Transverse colon (tissue), 4 donors: ENCODE results near the gene MOV10L1. TPM values are rescaled to one million over a fixed set of nuclear protein-coding genes. Genes with fewer than 3 reads are reported as not detected.

Experiments used
- DNase-seq: peaks from one replicate; pipeline ENCODE4 v3.0.0-alpha.2; 2019
- H3K27ac ChIP-seq, 4 donors: fragments of 200-600 bp; sonication (generic); 2 replicates each; pipeline ENCODE4 v1.5.1; 2016 to 2018; ENCODE audit warnings: inconsistent platforms in 4 of 4
- H3K27me3 ChIP-seq: fragments of 200-600 bp; sonication (generic); 2 replicates; pipeline ENCODE4 v1.5.1; 2017; ENCODE audit warnings: inconsistent platforms
- H3K36me3 ChIP-seq, 4 donors: fragments of 200-600 bp; sonication (generic); 2 replicates each; pipeline ENCODE4 v1.5.1; 2017 to 2019; ENCODE audit warnings: inconsistent platforms in 4 of 4
- H3K4me1 ChIP-seq, 4 donors: fragments of 200-600 bp; sonication (generic); 2 replicates each; pipeline ENCODE4 v1.5.1; 2017 to 2020; ENCODE audit warnings: inconsistent platforms in 4 of 4
- H3K4me3 ChIP-seq, 4 donors: fragments of 200-600 bp; sonication (generic); 1 replicate in 1 of 4; 2 replicates in 3 of 4; pipeline versions ENCODE4 v1.5.1 to v1.6.1; 2017 to 2019; ENCODE audit warnings: inconsistent platforms in 4 of 4
- H3K9me3 ChIP-seq, 2 donors: fragments of 200-600 bp; sonication (generic); 2 replicates each; pipeline ENCODE4 v1.5.1; 2017 to 2019; ENCODE audit warnings: inconsistent platforms in 2 of 2
- CTCF ChIP-seq, 5 experiments: fragments of 200-600 bp in 3 of 5; fragments of 450-650 bp in 2 of 5; sonication (generic) in 3 of 5; IDR thresholded peaks; 1 replicate in 2 of 5; 2 replicates in 3 of 5; pipeline ENCODE4 v1.5.1; 2016 to 2017; ENCODE audit warnings: antibody characterized with exemption in 5 of 5, inconsistent platforms in 3 of 5, mild to moderate bottlenecking in 2 of 5, moderate library complexity in 1 of 5
- EP300 ChIP-seq: sonication (generic); formaldehyde crosslinking; IDR thresholded peaks from one replicate; pipeline ENCODE4 v1.6.1; 2017; ENCODE audit warnings: antibody characterized with exemption, low read depth
- POLR2A ChIP-seq: fragments of 450-650 bp; IDR thresholded peaks from one replicate; pipeline ENCODE4 v1.6.1; 2016; ENCODE audit warnings: antibody characterized with exemption, mild to moderate bottlenecking, moderate library complexity
- POLR2AphosphoS5 ChIP-seq, 3 donors: sonication (generic); formaldehyde crosslinking; IDR thresholded peaks; one replicate each; pipeline ENCODE4 v1.6.1; 2016; ENCODE audit warnings: antibody characterized with exemption in 3 of 3
- WGBS, 2 donors: methylation state at CpG; one replicate each; pipeline ENCODE4 v1.1.5; 2018; ENCODE audit warnings: low coverage in 1 of 2; 5-methylcytosine and 5-hydroxymethylcytosine counted together
- in situ Hi-C, 4 donors: fragments of 200-750 bp; cut with MboI; loops; one replicate each; pipeline versions ENCODE4 v1.15.0 to v1.15.1; 2017; ENCODE audit warnings: low sequenced_read_pairs in 3 of 4, low pct_ligation_motif_present in 1 of 4, low pct_unique_long_range_greater_than_20kb in 1 of 4
- intact Hi-C: fragments of 100-400 bp; cut with DNase I; formaldehyde crosslinking; loops from one replicate; pipeline ENCODE4 v1.15.1; 2023; ENCODE audit warnings: low total_unique reads
- total RNA-seq, 4 donors: library from RNA; depleted of rRNA; stranded (reverse); fragments of >200 nt; gene quantifications; one replicate each; pipeline ENCODE4 v1.1.0, GENCODE V29; 2016

The MOV10L1 gene
- total RNA-seq, 4 donors from 2014 or later = 0.20 to 0.48 (median 0.41) TPM; not detected in 1

- WGBS, 2 donors = 52% methylated on average over 18 of the region's 18 CpGs; no CpG with 5 or more reads in 1 of the 2 donors
- peaks cover 0 to 6% (median 1%) of the 10 kb centered on the region in 4 donors for H3K4me1 ChIP-seq
- peaks cover 19% of the 10 kb centered on the region for H3K27me3 ChIP-seq
- no peak for TF ChIP-seq CTCF (IDR thresholded peaks at IDR 0.05)
- TF ChIP-seq POLR2AphosphoS5 (IDR thresholded peaks at IDR 0.05) = no peak
- no peak for TF ChIP-seq EP300
- no peak for TF ChIP-seq POLR2A
- no peaks in the 10 kb centered on the region for H3K36me3 ChIP-seq
- H3K9me3 ChIP-seq = peaks cover 0 to 6% of the 10 kb centered on the region in 2 donors
- intact Hi-C loops = no loop called here
- no peak overlapping the region for H3K27ac ChIP-seq
- no peak for DNase-seq
- in situ Hi-C loops = no loop called here
- no peak overlapping the region for H3K4me3 ChIP-seq
Observed at GRCh38 chr22:50053861-50054260, 35.9 kb upstream of the MOV10L1 start.

GRCh38 chr22:50056214-50056972 is 33.4 kb upstream of the MOV10L1 start:
- Histone ChIP-seq H3K36me3 (no peaks in the 10 kb centered on the region), H3K27ac (no peak overlapping the region), H3K27me3 (peaks cover 44% of the 10 kb centered on the region), H3K4me1 (peaks cover 0 to 8% (median 1%) of the 10 kb centered on the region in 4 donors), H3K9me3 (peaks cover 0 to 6% of the 10 kb centered on the region in 2 donors), H3K4me3 (no peak overlapping the region)
- intact Hi-C loops = no loop called here
- no peak for DNase-seq
- WGBS, 2 donors = 70 to 75% methylated on average over 15 to 34 of the region's 34 CpGs
- in situ Hi-C loops = no loop called here
- no peak for TF ChIP-seq POLR2A
- no peak for TF ChIP-seq EP300
- no peak for TF ChIP-seq CTCF (IDR thresholded peaks at IDR 0.05)
- no peak for TF ChIP-seq POLR2AphosphoS5 (IDR thresholded peaks at IDR 0.05)

GRCh38 chr22:50057278-50058060 is 32.3 kb upstream of the MOV10L1 start:
- no peak for DNase-seq
- in situ Hi-C loops = no loop called here
- H3K27ac ChIP-seq = no peak overlapping the region
- no peaks in the 10 kb centered on the region for H3K36me3 ChIP-seq
- no peak overlapping the region for H3K4me3 ChIP-seq
- peaks cover 0 to 8% (median 1%) of the 10 kb centered on the region in 4 donors for H3K4me1 ChIP-seq
- H3K27me3 ChIP-seq = peaks cover 49% of the 10 kb centered on the region
- TF ChIP-seq EP300 (no peak), POLR2AphosphoS5 (IDR thresholded peaks at IDR 0.05) (no peak), POLR2A (no peak), CTCF (IDR thresholded peaks at IDR 0.05) (no peak)
- 73 to 77% methylated on average over 6 to 14 of the region's 14 CpGs for WGBS, 2 donors
- intact Hi-C loops = no loop called here
- H3K9me3 ChIP-seq = peaks cover 0 to 6% of the 10 kb centered on the region in 2 donors
